ENCODE measurements around the gene APPBP2.

The APPBP2 gene

DNA sequence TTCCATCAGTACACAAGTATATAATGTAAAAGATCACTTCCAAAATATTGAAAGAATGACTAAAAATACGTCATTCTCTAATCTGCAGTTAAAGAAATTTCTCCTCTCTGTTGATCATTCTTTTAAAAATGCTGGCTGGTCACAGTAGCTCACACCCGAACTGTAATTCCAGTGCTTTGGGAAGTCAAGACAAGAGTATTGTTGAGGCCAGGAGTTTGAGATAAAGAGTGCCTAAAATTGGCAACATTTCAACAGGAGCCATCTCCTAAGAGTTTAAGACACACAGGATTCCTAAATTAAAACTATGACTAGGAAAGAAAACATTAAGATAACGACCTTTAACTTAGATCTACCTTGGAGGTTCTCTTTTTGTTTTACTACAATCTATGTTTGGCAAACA lies 129.6 kb downstream of the APPBP2 start:
- no peak for DNase-seq (ENCODE audit: low read depth)

DNA sequence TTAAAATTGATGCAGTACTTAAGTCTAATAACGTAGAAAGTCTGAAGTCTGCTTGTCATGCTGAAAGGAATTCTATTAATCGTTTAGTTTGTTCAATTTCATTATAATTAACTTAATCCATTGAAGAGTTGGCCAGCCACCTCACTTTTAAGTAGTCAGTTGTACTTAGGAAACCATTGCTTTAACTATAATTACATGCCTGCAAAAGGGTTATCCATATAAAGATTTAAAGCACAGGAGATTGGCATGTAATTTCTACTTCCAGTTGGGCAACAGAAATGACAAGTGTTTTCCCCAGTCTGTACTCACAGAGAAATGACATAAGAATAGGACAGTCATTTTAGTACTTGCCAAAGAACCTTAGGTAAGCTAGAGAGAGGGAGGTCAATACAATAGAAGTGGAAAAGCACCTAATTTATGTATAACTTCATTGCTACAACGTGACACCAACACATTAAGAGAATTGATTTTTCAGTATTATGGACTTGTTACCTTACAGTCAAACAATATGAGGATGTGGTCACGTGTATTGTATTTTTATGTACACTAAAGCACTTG lies 130.5 kb downstream of the APPBP2 start:
- DNase-seq (ENCODE audit: low read depth), result no peak

DNA sequence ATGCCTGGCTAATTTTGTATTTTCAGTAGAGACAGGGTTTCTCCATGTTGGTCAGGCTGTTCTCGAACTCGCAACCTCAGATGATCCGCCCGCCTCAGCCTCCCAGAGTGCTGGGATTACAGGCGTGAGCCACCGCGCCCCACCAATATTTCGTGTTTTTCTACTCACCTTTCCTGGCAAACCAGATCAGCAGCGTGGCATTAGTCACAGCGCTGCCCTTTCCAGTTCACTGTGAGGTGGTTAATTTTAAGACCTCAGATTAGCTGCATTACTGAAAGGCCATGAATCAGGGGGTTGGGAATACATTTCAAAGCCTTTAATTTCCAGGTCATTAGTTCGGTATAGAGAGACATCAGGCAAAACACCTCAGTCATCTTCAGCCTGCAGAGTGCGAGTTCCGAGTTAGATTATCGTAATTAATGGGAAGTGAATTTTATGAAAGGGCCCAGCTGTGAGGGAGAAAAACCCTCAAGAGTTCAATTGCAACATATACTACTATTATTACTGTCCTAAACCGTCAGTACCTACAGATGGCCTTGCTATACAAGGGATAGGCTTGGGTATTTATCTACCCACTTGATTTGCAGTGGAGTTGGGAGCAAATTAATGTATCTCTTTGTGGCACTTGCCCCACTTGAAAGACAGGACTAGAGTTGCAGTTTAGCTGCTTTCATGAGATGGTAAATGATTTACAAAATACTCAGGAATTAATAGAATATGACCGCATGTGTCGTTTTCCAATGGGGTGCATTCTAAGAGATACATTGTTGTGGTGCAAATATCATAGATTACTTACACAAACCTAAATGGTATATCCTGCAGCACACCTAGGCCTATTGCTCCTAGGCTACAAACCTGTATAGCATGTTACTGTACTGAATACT lies 132.0 kb downstream of the APPBP2 start:
- no peak for DNase-seq (ENCODE audit: low read depth)
